Measurements from ENCODE around the gene HIRIP3.
"Not testable (repeated sequence)": the region's sequence is repeated elsewhere in the genome, so short reads cannot be mapped to it uniquely, and the experiment has no call there.

Gene HIRIP3

DNA sequence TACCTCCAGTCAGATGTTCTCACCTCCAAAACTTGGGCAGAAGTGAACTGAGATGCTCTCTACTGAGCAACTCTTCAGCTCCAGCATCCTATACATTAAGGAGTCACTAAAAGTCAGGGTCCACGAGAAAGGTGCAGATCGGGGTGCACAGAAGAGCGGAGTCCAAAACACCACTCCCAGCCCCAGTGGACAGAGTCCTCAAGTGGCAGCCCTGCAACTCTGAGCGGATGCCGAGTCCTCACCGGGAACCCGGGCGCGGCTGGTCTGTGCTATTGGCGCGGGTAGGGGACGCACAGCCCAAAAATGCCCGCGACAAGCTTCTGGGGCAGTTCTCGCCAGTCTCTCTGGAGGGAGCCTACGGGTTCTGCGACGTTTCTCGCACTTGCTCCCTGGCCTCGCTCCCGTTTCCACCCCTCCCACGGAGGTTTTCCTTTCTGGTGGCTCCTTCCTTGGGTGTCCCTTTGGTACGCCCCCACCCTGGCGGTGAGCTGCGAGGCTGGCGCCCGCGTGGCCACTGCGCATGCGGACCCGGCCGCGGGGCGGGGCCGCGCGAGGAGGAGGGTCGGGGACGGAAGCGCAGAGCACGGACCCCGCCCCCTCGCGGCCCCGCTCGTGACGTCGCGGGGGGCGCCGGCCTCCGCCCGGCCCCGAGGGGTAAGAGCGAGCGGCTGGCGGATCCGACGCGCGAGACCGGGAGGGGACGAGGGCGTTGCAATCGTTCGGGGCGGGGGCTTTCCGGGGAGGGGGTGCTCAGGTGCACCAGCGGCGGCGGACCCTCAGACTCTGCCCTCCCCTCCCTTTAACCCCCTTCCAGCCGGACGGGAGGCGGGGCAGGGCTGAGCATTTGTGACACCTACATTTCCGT lies 33.7 kb downstream of the HIRIP3 start, which contains the start of gene TMEM219:
TSS of gene TMEM219 (plus strand) at position 601 of the 865 bp plus-strand sequence. CDS start 1,065 bp downstream, outside the sequence.
- DNase-seq = peak; percentile 44 to 95 (median 88)

DNA sequence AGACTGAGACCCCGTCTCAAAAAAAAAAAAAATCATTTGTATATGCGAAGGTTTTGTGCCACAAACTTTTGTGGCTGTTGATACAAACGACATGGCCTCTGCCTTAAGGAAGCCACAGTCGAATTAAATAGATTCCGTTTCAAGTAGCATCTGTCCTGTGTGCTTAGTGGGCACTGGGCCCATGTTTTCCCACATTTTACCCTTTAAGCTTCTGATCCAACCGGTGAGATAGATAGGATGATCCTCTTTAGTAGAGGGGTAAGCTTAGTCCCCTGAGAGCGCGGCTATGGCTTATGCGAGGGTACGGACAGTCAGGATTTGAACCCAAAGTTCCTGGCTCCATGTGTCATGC lies 34.3 kb downstream of the HIRIP3 start:
- DNase-seq = no peak

DNA sequence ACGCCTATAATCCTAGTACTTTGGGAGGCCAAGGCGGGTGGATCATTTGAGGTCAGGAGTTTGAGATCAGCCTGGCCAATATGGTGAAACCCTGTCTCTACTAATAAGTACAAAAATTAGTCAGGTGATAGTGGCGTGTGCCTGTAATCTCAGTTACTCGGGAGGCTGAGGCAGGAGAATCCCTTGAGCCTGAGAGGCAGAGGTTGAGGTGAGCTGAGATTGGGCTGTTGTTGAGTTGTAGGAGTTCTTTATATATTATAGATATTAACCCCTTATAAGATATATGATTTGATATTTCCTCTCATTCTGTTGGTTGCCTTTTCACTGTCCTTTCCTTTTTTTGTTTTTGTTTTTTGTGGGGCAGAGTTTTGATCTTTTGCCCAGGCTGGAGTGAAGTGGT lies 35.6 kb downstream of the HIRIP3 start:
- DNase-seq = not testable (repeated sequence)

DNA sequence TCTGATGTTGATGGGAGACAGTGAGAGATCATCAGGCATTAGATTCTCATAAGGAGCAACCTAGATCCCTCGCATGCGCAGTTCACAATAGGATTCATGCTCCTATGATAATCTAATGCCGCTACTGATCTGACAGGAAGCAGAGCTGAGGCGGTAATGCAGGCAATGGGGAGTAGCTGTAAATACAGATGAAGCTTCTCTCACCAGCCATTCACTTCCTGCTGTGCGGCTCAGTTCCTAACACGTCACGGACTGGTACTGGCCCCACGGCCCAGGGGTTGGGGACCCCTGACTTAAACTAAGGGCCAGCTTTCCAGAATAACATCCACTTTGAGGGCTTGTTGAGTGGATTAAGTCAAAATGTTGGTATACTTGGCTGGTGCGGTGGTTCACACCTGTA lies 36.1 kb downstream of the HIRIP3 start:
- DNase-seq = no peak

DNA sequence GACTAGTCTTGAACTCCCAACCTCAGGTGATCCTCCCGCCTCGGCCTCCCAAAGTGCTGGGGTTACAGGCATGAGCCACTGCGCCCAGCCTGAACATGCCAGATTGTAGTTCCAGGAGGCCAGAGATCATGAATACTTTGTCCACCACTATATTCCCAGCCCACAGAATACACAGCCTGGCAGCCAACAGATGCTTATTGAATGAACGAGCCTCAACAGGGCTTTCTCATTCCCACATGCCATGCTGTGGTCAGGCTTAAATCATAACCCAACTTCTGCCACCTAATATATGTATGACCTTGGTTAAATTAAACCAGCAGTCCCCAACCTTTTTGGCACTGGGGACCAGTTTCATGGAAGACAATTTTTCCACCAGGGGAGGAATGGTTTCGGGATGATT lies 36.7 kb downstream of the HIRIP3 start:
- no peak for DNase-seq

DNA sequence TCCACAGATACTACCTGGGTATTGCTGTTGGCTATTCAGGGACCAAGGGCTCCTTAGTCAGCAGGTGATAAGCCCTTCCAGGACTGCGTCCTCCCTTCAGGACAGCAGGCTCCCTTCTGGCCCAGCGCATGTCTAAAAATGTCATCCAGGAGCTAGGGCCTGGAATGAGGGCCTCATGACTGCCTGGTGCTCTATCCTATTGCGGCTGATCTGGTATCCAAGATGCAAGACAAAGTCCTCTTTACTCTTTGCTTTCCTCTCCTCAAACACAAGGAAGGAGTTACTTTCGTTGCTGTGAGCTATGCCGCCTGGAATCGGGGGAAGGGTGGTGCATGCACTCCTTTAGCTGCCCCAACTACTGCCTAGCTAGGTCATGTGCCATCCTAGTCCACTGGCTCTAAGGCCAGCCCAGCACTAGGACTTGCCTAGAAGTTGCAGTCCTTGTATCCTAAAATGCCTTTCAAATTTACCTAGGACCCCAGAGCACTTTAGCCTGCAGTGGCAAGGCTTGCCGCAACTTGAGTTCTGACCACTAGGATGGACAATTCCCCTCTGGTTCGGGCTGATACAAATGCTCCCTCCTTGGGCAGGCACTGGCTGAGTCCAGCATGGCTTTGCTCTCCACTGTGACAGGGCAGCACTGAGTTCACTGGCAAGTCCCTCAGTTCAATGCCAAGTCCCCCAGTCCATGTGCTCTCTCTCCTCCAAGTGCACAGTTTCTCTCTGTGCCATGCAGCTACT lies 43.6 kb downstream of the HIRIP3 start:
- DNase-seq = no peak

DNA sequence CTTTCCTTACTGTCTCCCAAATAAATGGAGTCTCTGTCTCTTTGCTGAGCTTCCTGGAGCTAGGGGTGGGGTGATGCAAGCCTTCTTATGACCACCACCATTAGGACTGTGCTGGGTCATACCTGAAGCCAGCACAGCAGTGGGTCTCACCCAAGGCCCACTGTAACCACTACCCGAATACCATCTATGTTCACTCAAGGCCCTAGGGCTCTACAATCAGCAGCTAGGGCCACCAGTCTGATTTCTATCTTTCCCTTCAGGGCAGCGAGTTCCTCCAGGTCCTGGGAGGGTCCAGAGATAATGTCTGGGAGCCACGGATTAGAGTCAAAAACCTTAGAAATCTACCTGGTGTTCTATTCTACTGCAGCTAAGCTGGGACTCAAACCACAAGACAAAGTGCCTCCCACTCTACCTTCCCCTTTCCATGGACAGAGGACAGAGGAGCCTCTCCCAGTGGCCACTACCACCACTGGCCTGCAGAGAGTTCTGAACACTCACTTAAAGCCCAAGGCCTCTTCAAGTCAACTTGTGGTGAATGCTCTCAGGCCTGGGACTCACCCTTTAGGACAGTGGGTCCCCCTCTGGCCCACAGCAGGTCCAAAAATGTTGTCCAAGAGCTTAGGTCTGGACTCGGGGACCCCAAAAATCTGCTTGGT lies 44.5 kb downstream of the HIRIP3 start:
- DNase-seq = no peak

DNA sequence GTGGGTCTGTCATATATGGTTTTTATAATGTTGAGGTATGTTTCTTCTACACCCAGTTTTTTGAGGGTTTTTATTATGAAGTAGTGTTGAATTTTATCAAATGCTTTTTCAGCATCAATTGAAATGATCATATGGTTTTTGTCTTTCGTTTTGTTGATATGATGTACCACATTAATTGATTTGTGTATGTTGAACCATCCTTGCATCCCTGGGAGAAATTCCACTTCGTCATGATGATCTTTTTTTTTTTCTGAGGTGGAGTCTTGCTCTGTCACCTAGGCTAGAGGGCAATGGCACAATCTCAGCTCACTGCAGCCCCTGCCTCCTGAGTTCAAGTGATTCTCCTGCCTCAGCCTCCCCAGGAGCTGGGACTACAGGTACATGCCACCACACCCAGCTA lies 47.5 kb downstream of the HIRIP3 start:
- DNase-seq = no peak

DNA sequence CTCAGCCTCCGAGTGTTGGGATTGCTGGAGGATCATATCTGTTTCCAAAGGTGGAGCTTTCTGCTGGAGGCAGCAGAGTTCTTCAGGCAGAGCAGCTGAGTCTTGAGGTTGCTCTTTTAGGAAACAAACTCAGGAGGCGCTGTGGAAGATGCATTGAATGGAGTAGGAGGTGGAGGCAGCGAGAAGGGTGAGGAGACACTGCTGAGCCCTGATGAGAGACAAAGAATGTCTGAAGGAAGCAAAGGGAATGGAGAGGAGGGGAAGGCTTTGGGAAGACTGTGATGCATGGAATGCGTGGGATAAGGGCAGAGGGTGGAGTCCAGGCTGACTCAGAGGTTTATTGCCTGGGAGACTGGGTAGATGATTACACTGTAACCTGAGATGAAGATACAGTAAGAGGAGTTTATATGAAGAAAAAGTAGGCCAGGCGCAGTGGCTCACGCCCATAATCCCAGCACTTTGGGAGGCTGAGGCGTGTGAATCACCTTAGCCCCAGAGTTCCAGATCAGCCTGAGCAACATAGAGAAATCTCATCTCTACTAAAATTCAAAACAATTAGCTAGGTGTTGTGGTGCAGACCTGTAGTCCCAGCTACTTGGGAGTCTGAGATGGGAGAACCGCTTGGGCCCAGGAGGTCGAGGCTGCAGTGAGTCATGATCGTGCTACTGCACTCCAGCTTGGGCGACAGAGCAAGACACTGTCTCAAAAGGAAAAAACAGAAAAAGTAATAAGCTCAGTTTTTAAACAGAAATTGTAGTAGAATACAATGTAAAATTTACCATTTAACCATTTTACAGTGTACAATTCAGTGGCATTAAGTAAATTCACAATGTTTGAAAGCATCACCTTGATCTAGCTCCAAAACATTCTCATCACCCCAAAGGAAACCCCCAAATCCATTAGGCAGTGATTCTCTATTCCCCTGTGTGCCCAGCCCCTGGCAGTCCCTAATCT lies 51.3 kb downstream of the HIRIP3 start:
- peak in 1 of 58 donors; percentile 49 for DNase-seq
